Bronchus fibroblast of lung (primary cell): ENCODE results near the gene PEX11B. TPM values are rescaled to one million over a fixed set of nuclear protein-coding genes. Genes with fewer than 3 reads are reported as not detected.

Experiments
- total RNA-seq: library from RNA; depleted of rRNA; stranded (reverse); fragments of >200 nt; gene quantifications from 2 replicates; pipeline ENCODE4 v1.2.3, GENCODE V29; 2015

Gene PEX11B
- total RNA-seq: 29.6 and 32.3 TPM in 2 replicates

GRCh38 chr1:145918144-145918991, at the start of gene PEX11B:
TSS of gene PEX11B (minus strand) at chr1:145918717. CDS start at chr1:145918688, 29 bp downstream.

GRCh38 chr1:145964328-145965118, 46.0 kb upstream of the PEX11B start, which contains the start of the genes ANKRD34A and POLR3GL:
TSS of gene ANKRD34A (minus strand) at chr1:145964575. CDS start at chr1:145961759, 2,816 bp downstream.
TSS of gene POLR3GL (plus strand) at chr1:145964690. CDS start at chr1:145974866, 10,176 bp downstream.

GRCh38 chr1:145957443-145958319, 39.2 kb upstream of the PEX11B start, which contains the start of gene LIX1L:
TSS of gene LIX1L (minus strand) at chr1:145958017. CDS start at chr1:145957927, 90 bp downstream.

GRCh38 chr1:145927063-145927886, 8.8 kb upstream of the PEX11B start, which contains the start of gene RBM8A:
TSS of gene RBM8A (minus strand) at chr1:145927484. CDS start at chr1:145927426, 58 bp downstream.

GRCh38 chr1:145885738-145886287, 32.7 kb downstream of the PEX11B start, which contains the start of gene ANKRD35:
TSS of gene ANKRD35 (minus strand) at chr1:145885866. CDS start at chr1:145885758, 108 bp downstream.

Other genes with a start within 250 kb of the PEX11B start
- under 0.01 and 0.30 TPM in 2 replicates for gene PDZK1, start 211.3 kb downstream of the PEX11B start, total RNA-seq
- not detected in 2 replicates for gene CD160, start 199.2 kb downstream of the PEX11B start, total RNA-seq
- gene RNF115, start 94.6 kb downstream of the PEX11B start, total RNA-seq: 9.9 and 10.9 TPM in 2 replicates
- 34.6 and 35.4 TPM in 2 replicates for gene POLR3C, start 94.5 kb downstream of the PEX11B start, total RNA-seq
- 4.2 and 6.4 TPM in 2 replicates for gene NUDT17, start 73.1 kb downstream of the PEX11B start, total RNA-seq
- gene PIAS3, start 59.6 kb downstream of the PEX11B start, total RNA-seq: 34.8 and 34.9 TPM in 2 replicates
- gene ANKRD35, start 32.9 kb downstream of the PEX11B start, total RNA-seq: 6.8 and 7.4 TPM in 2 replicates
- 25.7 and 25.9 TPM in 2 replicates for gene ITGA10, start 8.7 kb downstream of the PEX11B start, total RNA-seq
- 181 and 204 TPM in 2 replicates for gene RBM8A, start 8.8 kb upstream of the PEX11B start, total RNA-seq
- gene LIX1L, start 39.3 kb upstream of the PEX11B start, total RNA-seq: 25.1 and 25.9 TPM in 2 replicates
- gene ANKRD34A, start 45.9 kb upstream of the PEX11B start, total RNA-seq: 0.59 and 1.3 TPM in 2 replicates
- gene POLR3GL, start 46.0 kb upstream of the PEX11B start, total RNA-seq: 23.2 and 26.1 TPM in 2 replicates
- 132 and 141 TPM in 2 replicates for gene TXNIP, start 77.9 kb upstream of the PEX11B start, total RNA-seq
- not detected in 2 replicates for gene HJV, start 103.0 kb upstream of the PEX11B start, total RNA-seq
- 0.30 and 0.34 TPM in 2 replicates for gene NBPF10, start 226.1 kb upstream of the PEX11B start, total RNA-seq